ENCODE results near the gene LTA. TPM values are rescaled to one million over a fixed set of nuclear protein-coding genes. Genes with fewer than 3 reads are reported as not detected.
A peak's percentile ranks its signal among the peaks of the same experiment; 100 is the strongest.

The LTA gene
- total RNA-seq, 4 donors from 2014 or later = 0.30 TPM; not detected in 3

- no peaks in the 10 kb centered on the region for H3K36me3 ChIP-seq
- TF ChIP-seq POLR2A (IDR thresholded peaks at IDR 0.05) (no peak), CTCF (IDR thresholded peaks at IDR 0.05) (no peak)
- no peak overlapping the region for H3K27ac ChIP-seq
- H3K27me3 ChIP-seq = no peaks in the 10 kb centered on the region
- H3K4me1 ChIP-seq = peaks cover 0 to 5% of the 10 kb centered on the region in 2 donors
- H3K9me3 ChIP-seq = no peaks in the 10 kb centered on the region
- intact Hi-C loops (cut with DNase I; ENCODE audit: low total_unique reads) = no loop called here
- no peak overlapping the region for H3K4me3 ChIP-seq
- DNase-seq = no peak
Observed at GRCh38 chr6:31578184-31579118, 6.4 kb downstream of the LTA start.

GRCh38 chr6:31579119-31579505, 7.0 kb downstream of the LTA start:
- TF ChIP-seq POLR2A (IDR thresholded peaks at IDR 0.05) (no peak), CTCF (IDR thresholded peaks at IDR 0.05) (no peak)
- intact Hi-C loops (cut with DNase I; ENCODE audit: low total_unique reads) = no loop called here
- DNase-seq = no peak
- Histone ChIP-seq H3K27ac (no peak overlapping the region), H3K36me3 (no peaks in the 10 kb centered on the region), H3K9me3 (no peaks in the 10 kb centered on the region), H3K4me1 (peaks cover 0 to 5% of the 10 kb centered on the region in 2 donors), H3K4me3 (no peak overlapping the region), H3K27me3 (no peaks in the 10 kb centered on the region)

GRCh38 chr6:31579546-31580437, 7.7 kb downstream of the LTA start:
- Histone ChIP-seq H3K4me3 (no peak overlapping the region), H3K36me3 (no peaks in the 10 kb centered on the region), H3K9me3 (no peaks in the 10 kb centered on the region), H3K27ac (no peak overlapping the region), H3K27me3 (no peaks in the 10 kb centered on the region), H3K4me1 (peaks cover 0 to 5% of the 10 kb centered on the region in 2 donors)
- TF ChIP-seq CTCF (IDR thresholded peaks at IDR 0.05) = no peak
- no peak for TF ChIP-seq POLR2A (IDR thresholded peaks at IDR 0.05)
- intact Hi-C loops (cut with DNase I; ENCODE audit: low total_unique reads) = no loop called here
- DNase-seq = no peak

- Histone ChIP-seq H3K36me3 (no peaks in the 10 kb centered on the region), H3K27ac (peak overlapping the region; percentile 80 to 92), H3K4me1 (peaks cover 0 to 5% of the 10 kb centered on the region in 2 donors), H3K4me3 (peak overlapping the region; percentile 57 to 78), H3K9me3 (no peaks in the 10 kb centered on the region), H3K27me3 (no peaks in the 10 kb centered on the region)
- TF ChIP-seq CTCF (IDR thresholded peaks at IDR 0.05) = no peak
- no peak for TF ChIP-seq POLR2A (IDR thresholded peaks at IDR 0.05)
- intact Hi-C loops (cut with DNase I; ENCODE audit: low total_unique reads) = no loop called here
- no peak for DNase-seq
Observed at GRCh38 chr6:31580438-31580740, 8.3 kb downstream of the LTA start.

Measured in uterus (tissue), 4 donors.